ENCODE data around the gene OXA1L. TPM values are rescaled to one million over a fixed set of nuclear protein-coding genes. Genes with fewer than 3 reads are reported as not detected.

The OXA1L gene
- total and polyA plus RNA-seq, 2 of the 13 experiments (the other 11 are each of a cell fraction or from before 2014, with no cell fraction given), result 230 to 589 TPM

DNA sequence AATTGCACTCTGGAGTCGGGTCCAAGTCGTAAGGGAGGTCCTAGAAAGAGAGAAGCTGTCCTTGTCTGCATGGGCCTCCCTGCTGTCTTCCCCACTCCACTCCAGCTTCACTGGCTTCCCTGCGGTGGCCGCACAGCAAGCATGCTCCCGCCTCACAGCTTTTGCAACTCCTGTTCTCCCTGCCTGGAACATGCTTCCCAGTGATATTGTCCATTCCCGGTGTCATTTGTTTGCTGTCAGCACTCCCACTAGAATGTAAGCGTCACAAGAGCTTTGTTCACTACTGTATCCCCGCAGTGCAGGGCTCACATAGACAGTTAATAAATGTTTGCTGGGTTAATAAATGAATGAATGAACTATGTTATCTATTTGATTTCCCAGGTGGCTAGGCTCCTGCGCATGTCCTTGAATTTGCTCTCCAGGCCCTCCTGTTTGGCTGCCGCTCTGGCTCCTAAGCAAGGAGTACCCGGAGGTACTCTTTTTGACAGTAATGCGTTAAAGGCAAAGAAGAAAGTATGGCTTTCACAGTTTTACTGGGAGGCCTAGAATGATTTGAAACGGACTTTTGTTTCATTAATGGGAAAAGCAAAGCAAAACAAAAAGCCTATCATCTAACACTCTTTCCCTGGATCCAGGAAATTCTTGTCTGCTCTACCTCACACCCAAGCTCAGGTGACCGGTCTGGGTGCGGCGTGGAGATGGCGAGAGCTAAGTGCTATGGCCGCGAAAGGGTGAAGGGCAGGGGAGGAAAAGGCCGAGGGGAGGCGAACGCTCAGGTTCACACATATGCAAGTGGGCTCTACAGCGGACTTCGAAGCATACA, 54.9 kb downstream of the OXA1L start (continued):
- TF ChIP-seq ESRRA (CRISPR knock-in tag; IDR thresholded peaks at IDR 0.05; ENCODE audit: low read depth) (no peak), SETDB1 (CRISPR knock-in tag; IDR thresholded peaks at IDR 0.05; ENCODE audit: borderline replicate concordance) (no peak), ZMYM2 (CRISPR knock-in tag; IDR thresholded peaks at IDR 0.05) (no peak), ZNF121 (CRISPR knock-in tag; IDR thresholded peaks at IDR 0.05) (no peak), ZNF333 (CRISPR knock-in tag; IDR thresholded peaks at IDR 0.05; ENCODE audit: borderline replicate concordance) (no peak), SMC3 (IDR thresholded peaks at IDR 0.05; ENCODE audit: low read length) (no peak), ZNF101 (CRISPR knock-in tag; IDR thresholded peaks at IDR 0.05; ENCODE audit: borderline replicate concordance, low read depth) (peak; percentile 97), ZNF256 (CRISPR knock-in tag; conservative IDR thresholded peaks at IDR 0.05) (peak; percentile 87; the same call in 1 of the 2 replicates), ZNF513 (CRISPR knock-in tag; conservative IDR thresholded peaks at IDR 0.05) (no peak), ZNF703 (CRISPR knock-in tag; IDR thresholded peaks at IDR 0.05; ENCODE audit: borderline replicate concordance) (no peak), ZNF558 (CRISPR knock-in tag; IDR thresholded peaks at IDR 0.05; ENCODE audit: borderline replicate concordance) (peak; percentile 71; the same call in 1 of the 2 replicates), ZNF224 (CRISPR knock-in tag; IDR thresholded peaks at IDR 0.05) (no peak), NRL (CRISPR knock-in tag; IDR thresholded peaks at IDR 0.05; ENCODE audit: borderline replicate concordance) (peak; percentile 95; the same call in 1 of the 2 replicates), ZMYM3 (CRISPR knock-in tag; IDR thresholded peaks at IDR 0.05) (peak; percentile 73), ZBTB8A (CRISPR knock-in tag; IDR thresholded peaks at IDR 0.05; ENCODE audit: borderline replicate concordance, low read depth) (peak; percentile 92; the same call in 1 of the 2 replicates), ZNF550 (CRISPR knock-in tag; IDR thresholded peaks at IDR 0.05; ENCODE audit: borderline replicate concordance) (peak; percentile 27), GTF2F1 (IDR thresholded peaks at IDR 0.05; ENCODE audit: low read length) (no peak), NCOA5 (CRISPR knock-in tag; IDR thresholded peaks at IDR 0.05) (no peak), TBX2 (CRISPR knock-in tag; IDR thresholded peaks at IDR 0.05; ENCODE audit: borderline replicate concordance) (peak; percentile 64; the same call in 1 of the 2 replicates)
- TF ChIP-seq, protein P1, sequence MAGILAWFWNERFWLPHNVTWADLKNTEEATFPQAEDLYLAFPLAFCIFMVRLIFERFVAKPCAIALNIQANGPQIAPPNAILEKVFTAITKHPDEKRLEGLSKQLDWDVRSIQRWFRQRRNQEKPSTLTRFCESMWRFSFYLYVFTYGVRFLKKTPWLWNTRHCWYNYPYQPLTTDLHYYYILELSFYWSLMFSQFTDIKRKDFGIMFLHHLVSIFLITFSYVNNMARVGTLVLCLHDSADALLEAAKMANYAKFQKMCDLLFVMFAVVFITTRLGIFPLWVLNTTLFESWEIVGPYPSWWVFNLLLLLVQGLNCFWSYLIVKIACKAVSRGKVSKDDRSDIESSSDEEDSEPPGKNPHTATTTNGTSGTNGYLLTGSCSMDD (CRISPR knock-in tag; IDR thresholded peaks at IDR 0.05), result peak; percentile 95
- TF ChIP-seq, protein P2, sequence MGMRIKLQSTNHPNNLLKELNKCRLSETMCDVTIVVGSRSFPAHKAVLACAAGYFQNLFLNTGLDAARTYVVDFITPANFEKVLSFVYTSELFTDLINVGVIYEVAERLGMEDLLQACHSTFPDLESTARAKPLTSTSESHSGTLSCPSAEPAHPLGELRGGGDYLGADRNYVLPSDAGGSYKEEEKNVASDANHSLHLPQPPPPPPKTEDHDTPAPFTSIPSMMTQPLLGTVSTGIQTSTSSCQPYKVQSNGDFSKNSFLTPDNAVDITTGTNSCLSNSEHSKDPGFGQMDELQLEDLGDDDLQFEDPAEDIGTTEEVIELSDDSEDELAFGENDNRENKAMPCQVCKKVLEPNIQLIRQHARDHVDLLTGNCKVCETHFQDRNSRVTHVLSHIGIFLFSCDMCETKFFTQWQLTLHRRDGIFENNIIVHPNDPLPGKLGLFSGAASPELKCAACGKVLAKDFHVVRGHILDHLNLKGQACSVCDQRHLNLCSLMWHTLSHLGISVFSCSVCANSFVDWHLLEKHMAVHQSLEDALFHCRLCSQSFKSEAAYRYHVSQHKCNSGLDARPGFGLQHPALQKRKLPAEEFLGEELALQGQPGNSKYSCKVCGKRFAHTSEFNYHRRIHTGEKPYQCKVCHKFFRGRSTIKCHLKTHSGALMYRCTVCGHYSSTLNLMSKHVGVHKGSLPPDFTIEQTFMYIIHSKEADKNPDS (CRISPR knock-in tag; IDR thresholded peaks at IDR 0.05), result no peak
- TF ChIP-seq, protein P3, sequence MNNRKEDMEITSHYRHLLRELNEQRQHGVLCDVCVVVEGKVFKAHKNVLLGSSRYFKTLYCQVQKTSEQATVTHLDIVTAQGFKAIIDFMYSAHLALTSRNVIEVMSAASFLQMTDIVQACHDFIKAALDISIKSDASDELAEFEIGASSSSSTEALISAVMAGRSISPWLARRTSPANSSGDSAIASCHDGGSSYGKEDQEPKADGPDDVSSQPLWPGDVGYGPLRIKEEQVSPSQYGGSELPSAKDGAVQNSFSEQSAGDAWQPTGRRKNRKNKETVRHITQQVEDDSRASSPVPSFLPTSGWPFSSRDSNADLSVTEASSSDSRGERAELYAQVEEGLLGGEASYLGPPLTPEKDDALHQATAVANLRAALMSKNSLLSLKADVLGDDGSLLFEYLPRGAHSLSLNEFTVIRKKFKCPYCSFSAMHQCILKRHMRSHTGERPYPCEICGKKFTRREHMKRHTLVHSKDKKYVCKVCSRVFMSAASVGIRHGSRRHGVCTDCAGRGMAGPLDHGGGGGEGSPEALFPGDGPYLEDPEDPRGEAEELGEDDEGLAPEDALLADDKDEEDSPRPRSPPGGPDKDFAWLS (CRISPR knock-in tag; IDR thresholded peaks at IDR 0.05; ENCODE audit: borderline replicate concordance), result peak; percentile 56; the same call in 1 of the 2 replicates

All from HepG2 (cell line).